Heart left ventricle (tissue), 16 donors: ENCODE measurements around the gene TIMM17A. TPM values are rescaled to one million over a fixed set of nuclear protein-coding genes. Genes with fewer than 3 reads are reported as not detected.

Experiments used
- ATAC-seq, 4 donors: fragments of 200-7000 bp; cut with Tn5 transposase; one replicate each; pipeline ENCODE4 v1.9.1; 2020 to 2022; ENCODE audit warnings: moderate library complexity in 4 of 4, mild to moderate bottlenecking in 3 of 4, moderate number of reproducible peaks in 1 of 4
- DNase-seq, 5 donors: peaks; one replicate each; pipeline ENCODE4 v3.0.0-alpha.2; 2020
- H3K27ac ChIP-seq, 12 donors: fragments of 200-600 bp; sonication (generic) in 4 of 12; one replicate each; pipeline versions ENCODE4 v1.5.0 to v1.8.0; 2016 to 2022; ENCODE audit warnings: mild to moderate bottlenecking in 2 of 12
- H3K27me3 ChIP-seq, 9 donors: fragments of 200-600 bp; sonication (generic) in 2 of 9; one replicate each; pipeline versions ENCODE4 v1.5.1 to v1.8.0; 2016 to 2022; ENCODE audit warnings: mild to moderate bottlenecking in 3 of 9
- H3K36me3 ChIP-seq, 9 donors: fragments of 200-600 bp; sonication (generic) in 2 of 9; one replicate each; pipeline versions ENCODE4 v1.5.0 to v1.8.0; 2018 to 2022; ENCODE audit warnings: mild to moderate bottlenecking in 2 of 9
- H3K4me1 ChIP-seq, 12 donors: fragments of 200-600 bp; sonication (generic) in 4 of 12; one replicate each; pipeline versions ENCODE4 v1.5.0 to v1.8.0; 2016 to 2022; ENCODE audit warnings: mild to moderate bottlenecking in 3 of 12
- H3K4me3 ChIP-seq, 12 donors: fragments of 200-600 bp; sonication (generic) in 4 of 12; one replicate each; pipeline versions ENCODE4 v1.5.0 to v1.8.0; 2017 to 2022; ENCODE audit warnings: mild to moderate bottlenecking in 9 of 12, moderate library complexity in 4 of 12
- H3K9me3 ChIP-seq, 12 donors: fragments of 200-600 bp; sonication (generic) in 4 of 12; one replicate each; pipeline versions ENCODE4 v1.5.0 to v1.8.0; 2016 to 2022; ENCODE audit warnings: mild to moderate bottlenecking in 1 of 12
- CTCF ChIP-seq, 12 donors: fragments of 200-600 bp; sonication (generic) in 4 of 12; IDR thresholded peaks; one replicate each; pipeline versions ENCODE4 v1.5.0 to v1.8.0; 2018 to 2022; ENCODE audit warnings: antibody characterized with exemption in 12 of 12, mild to moderate bottlenecking in 5 of 12
- POLR2A ChIP-seq, 2 donors: fragments of 450-650 bp; IDR thresholded peaks; one replicate each; pipeline ENCODE4 v1.6.1; 2017; ENCODE audit warnings: antibody characterized with exemption in 2 of 2, mild to moderate bottlenecking in 2 of 2, moderate library complexity in 2 of 2
- WGBS, 4 donors: extraction: QIAGEN DNeasy Blood & Tissue Kit in 2 of 4; methylation state at CpG; one replicate each; pipeline versions ENCODE4 v1.1.5 to v1.1.7; 2013 to 2018; 5-methylcytosine and 5-hydroxymethylcytosine counted together
- intact Hi-C, 10 donors: fragments of 100-400 bp; cut with DNase I; formaldehyde crosslinking; loops; one replicate each; pipeline versions ENCODE4 v1.11.1 to v1.14.2; 2022
- polyA plus RNA-seq, 2 donors: library from polyadenylated mRNA; stranded (reverse); fragments of 200-250 nt; gene quantifications; one replicate each; pipeline ENCODE4 v1.2.3, GENCODE V29; 2013
- total RNA-seq, 9 donors: library from RNA; depleted of rRNA in 2 of 9; stranded (reverse); fragments of >200 nt in 2 of 9; fragmentation: NEBNext Ultra II Directional in 3 of 9; extraction: Animal tissue kit (Norgen Biotek cat#: 25700) in 3 of 9; gene quantifications; one replicate each; pipeline versions ENCODE4 v1.1.0 to v1.2.4, GENCODE V29; 2016 to 2023
- donor health status: ischemic (EF 13 %, LVEDD 7.1; RV severe dilation, severe dysfunction).
- donor health status: healthy with polysubstance abuse.
- donor health status: DM: no; HTN: yes; CAD: no.
- donor health status: DM: no; HTN: no; CAD: no.
- donor health status: ischemic (EF 25% LVEDD 6.9; RV normal size, moderate dysfunction).
- donor health status: ischemic (EF 25% LVEDD 5.7; RV mildly dilated, moderate dysfunction).
- donor health status: healthy.
- donor health status: DM: yes; HTN: yes; CAD: no.
- donor health status: ischemic (EF 35%, LVEDD 5.7; RV mildly dilated, moderate dysfunction).
- donor health status: nonischemic (EF 11% LVEDD 7.7; RV severe dilation, severe dysfunction).
- donor health status: DM: yes; HTN: yes; CAD: no.
- donor health status: PGD.
- donor health status: ischemic (EF 29% LVEDD 5.4; RV normal size, mild dysfunction).
- donor health status: nonischemic (EF 23%, LVEDD 6.1; RV moderate dilation, normal function).

TIMM17A gene
- total and polyA plus RNA-seq, 11 donors, result 31.7 to 151 (median 86.0) TPM

GRCh38 chr1:201925981-201926645 lies 29.2 kb upstream of the TIMM17A start:
- ATAC-seq (no peak), DNase-seq (no peak)
- intact Hi-C loops, result no loop called here
- Histone ChIP-seq H3K27ac (peak overlapping the region in 3 of 12 donors; percentile 34 to 73 (median 41)), H3K36me3 (no peaks in the 10 kb centered on the region), H3K27me3 (no peaks in the 10 kb centered on the region), H3K4me1 (peaks cover 0 to 7% (median 0%) of the 10 kb centered on the region in 12 donors), H3K9me3 (no peaks in the 10 kb centered on the region), H3K4me3 (no peak overlapping the region)
- WGBS, 4 donors, result 59 to 75% (median 73%) methylated on average over 5 of the region's 5 CpGs
- TF ChIP-seq CTCF (IDR thresholded peaks at IDR 0.05), result no peak
- no peak for TF ChIP-seq POLR2A (IDR thresholded peaks at IDR 0.05)

- TF ChIP-seq POLR2A (IDR thresholded peaks at IDR 0.05), result no peak
- no peak for TF ChIP-seq CTCF (IDR thresholded peaks at IDR 0.05)
- ATAC-seq (no peak), DNase-seq (no peak)
- Histone ChIP-seq H3K27me3 (no peaks in the 10 kb centered on the region), H3K4me1 (peaks cover 0 to 7% (median 0%) of the 10 kb centered on the region in 12 donors), H3K36me3 (peaks cover 0 to 9% (median 0%) of the 10 kb centered on the region in 9 donors), H3K4me3 (no peak overlapping the region), H3K27ac (peak overlapping the region in 1 of 12 donors; percentile 73), H3K9me3 (no peaks in the 10 kb centered on the region)
- intact Hi-C loops, result no loop called here
- WGBS, 4 donors, result 84 to 86% (median 85%) methylated on average over 3 of the region's 3 CpGs
Observed at GRCh38 chr1:201928266-201928665, 27.0 kb upstream of the TIMM17A start.

GRCh38 chr1:201930137-201930536 lies 25.2 kb upstream of the TIMM17A start:
- TF ChIP-seq POLR2A (IDR thresholded peaks at IDR 0.05) (no peak), CTCF (IDR thresholded peaks at IDR 0.05) (no peak)
- Histone ChIP-seq H3K9me3 (no peaks in the 10 kb centered on the region), H3K4me1 (peaks cover 0 to 7% (median 0%) of the 10 kb centered on the region in 12 donors), H3K27ac (peak overlapping the region in 1 of 12 donors; percentile 7), H3K36me3 (peaks cover 0 to 9% (median 0%) of the 10 kb centered on the region in 9 donors), H3K27me3 (no peaks in the 10 kb centered on the region), H3K4me3 (no peak overlapping the region)
- DNase-seq, result no peak
- ATAC-seq, result no peak
- WGBS, 4 donors, result 72 to 80% (median 73%) methylated on average over 4 of the region's 4 CpGs
- intact Hi-C loops, result no loop called here

GRCh38 chr1:201930803-201931202 lies 24.5 kb upstream of the TIMM17A start:
- Histone ChIP-seq H3K27ac (peak overlapping the region in 1 of 12 donors; percentile 56), H3K4me1 (peaks cover 0 to 7% (median 0%) of the 10 kb centered on the region in 12 donors), H3K4me3 (no peak overlapping the region), H3K27me3 (no peaks in the 10 kb centered on the region), H3K36me3 (peaks cover 0 to 9% (median 0%) of the 10 kb centered on the region in 9 donors), H3K9me3 (no peaks in the 10 kb centered on the region)
- intact Hi-C loops, result no loop called here
- 74 to 83% (median 77%) methylated on average over 5 of the region's 5 CpGs for WGBS, 4 donors
- ATAC-seq, result no peak
- TF ChIP-seq POLR2A (IDR thresholded peaks at IDR 0.05), result no peak
- no peak for TF ChIP-seq CTCF (IDR thresholded peaks at IDR 0.05)
- no peak for DNase-seq
